Suprapubic skin (tissue), 4 donors: ENCODE results near the gene MTCL1.

ENCODE experiments used
- CTCF ChIP-seq, 2 donors: fragments of 200-600 bp in 1 of 2; fragments of 450-650 bp in 1 of 2; sonication (generic) in 1 of 2; IDR thresholded peaks; one replicate each; pipeline ENCODE4 v1.5.1; 2016 to 2019; ENCODE audit warnings: antibody characterized with exemption in 2 of 2, mild to moderate bottlenecking in 1 of 2, moderate library complexity in 1 of 2
- EP300 ChIP-seq: sonication (generic); formaldehyde crosslinking; IDR thresholded peaks from one replicate; pipeline ENCODE4 v1.6.1; 2017; ENCODE audit warnings: antibody characterized with exemption
- POLR2A ChIP-seq, 2 donors: fragments of 450-650 bp; IDR thresholded peaks; one replicate each; pipeline ENCODE4 v1.6.1; 2017; ENCODE audit warnings: antibody characterized with exemption in 2 of 2, mild to moderate bottlenecking in 2 of 2, moderate library complexity in 2 of 2
- POLR2AphosphoS5 ChIP-seq, 3 donors: sonication (generic); formaldehyde crosslinking; IDR thresholded peaks; one replicate each; pipeline ENCODE4 v1.6.1; 2017; ENCODE audit warnings: antibody characterized with exemption in 3 of 3

GRCh38 chr18:8762968-8763367, 57.6 kb downstream of the MTCL1 start:
- TF ChIP-seq CTCF (IDR thresholded peaks at IDR 0.05) (no peak), EP300 (no peak), POLR2A (IDR thresholded peaks at IDR 0.05) (no peak), POLR2AphosphoS5 (IDR thresholded peaks at IDR 0.05) (no peak)
